Measurements from ENCODE around the gene ZNF524.

- TF ChIP-seq CTCF (IDR thresholded peaks at IDR 0.05) (no peak), POLR2A (IDR thresholded peaks at IDR 0.05) (no peak)
These were observed 33.3 kb upstream of the ZNF524 start for GRCh38 chr19:55566823-55567222.
